NB4 (cell line): ENCODE results near the gene FANCC.

Experiments
- DNase-seq: peaks from one replicate; pipeline ENCODE4 v3.0.0; 2010; ENCODE audit warnings: low read depth
- H3K4me3 ChIP-seq: one replicate; pipeline ENCODE4 v1.5.1; 2011; ENCODE audit warnings: mild to moderate bottlenecking, low read depth, low read length, moderate library complexity
- MAX ChIP-seq: IDR thresholded peaks from 2 replicates; pipeline ENCODE4 v1.6.1; 2011; ENCODE audit warnings: low read depth, low read length
- MYC ChIP-seq: IDR thresholded peaks from 2 replicates; pipeline ENCODE4 v1.6.1; 2011; ENCODE audit warnings: low read depth, low read length
- POLR2A ChIP-seq: IDR thresholded peaks from 2 replicates; pipeline ENCODE4 v1.6.1; 2011; ENCODE audit warnings: mild to moderate bottlenecking; ENCODE audit not compliant: insufficient read length; ENCODE audit errors: extremely low read depth
- TF ChIP-seq, protein P1 (sequence below): IDR thresholded peaks from one replicate; pipeline ENCODE4 v1.5.1; 2012; ENCODE audit warnings: low read depth, low read length

The FANCC gene

DNA sequence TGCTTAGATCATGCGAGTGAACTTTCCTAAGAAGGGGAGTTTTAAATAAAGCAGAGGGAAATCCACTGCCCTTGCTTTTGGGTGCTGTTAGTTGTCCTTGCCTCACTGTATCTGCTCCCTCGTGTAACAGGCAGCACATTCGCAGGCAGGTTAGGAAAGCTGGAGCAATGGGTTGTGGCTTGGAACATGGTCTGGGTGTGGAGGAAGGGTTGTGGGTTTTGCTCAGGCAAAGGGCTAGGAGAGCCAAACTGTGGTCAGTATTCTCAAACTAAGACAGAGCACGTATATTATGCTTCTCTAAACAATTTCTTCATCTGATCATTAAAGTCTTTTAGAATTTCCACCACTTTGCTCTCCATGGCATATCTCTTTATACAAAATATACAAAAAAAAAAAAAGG lies 135.7 kb downstream of the FANCC start:
- H3K4me3 ChIP-seq = no peak overlapping the region
- DNase-seq = no peak
- TF ChIP-seq, protein P1, sequence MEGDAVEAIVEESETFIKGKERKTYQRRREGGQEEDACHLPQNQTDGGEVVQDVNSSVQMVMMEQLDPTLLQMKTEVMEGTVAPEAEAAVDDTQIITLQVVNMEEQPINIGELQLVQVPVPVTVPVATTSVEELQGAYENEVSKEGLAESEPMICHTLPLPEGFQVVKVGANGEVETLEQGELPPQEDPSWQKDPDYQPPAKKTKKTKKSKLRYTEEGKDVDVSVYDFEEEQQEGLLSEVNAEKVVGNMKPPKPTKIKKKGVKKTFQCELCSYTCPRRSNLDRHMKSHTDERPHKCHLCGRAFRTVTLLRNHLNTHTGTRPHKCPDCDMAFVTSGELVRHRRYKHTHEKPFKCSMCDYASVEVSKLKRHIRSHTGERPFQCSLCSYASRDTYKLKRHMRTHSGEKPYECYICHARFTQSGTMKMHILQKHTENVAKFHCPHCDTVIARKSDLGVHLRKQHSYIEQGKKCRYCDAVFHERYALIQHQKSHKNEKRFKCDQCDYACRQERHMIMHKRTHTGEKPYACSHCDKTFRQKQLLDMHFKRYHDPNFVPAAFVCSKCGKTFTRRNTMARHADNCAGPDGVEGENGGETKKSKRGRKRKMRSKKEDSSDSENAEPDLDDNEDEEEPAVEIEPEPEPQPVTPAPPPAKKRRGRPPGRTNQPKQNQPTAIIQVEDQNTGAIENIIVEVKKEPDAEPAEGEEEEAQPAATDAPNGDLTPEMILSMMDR = no peak
- TF ChIP-seq MYC = no peak
- TF ChIP-seq POLR2A = no peak
- no peak for TF ChIP-seq MAX

- TF ChIP-seq POLR2A (no peak), MAX (no peak)
- TF ChIP-seq, protein P1 = peak; percentile 12
- peak; percentile 9 for DNase-seq
Observed at GRCh38 chr9:95181226-95181818, 136.2 kb downstream of the FANCC start.

GRCh38 chr9:95177617-95178016 lies 139.9 kb downstream of the FANCC start:
- no peak overlapping the region for H3K4me3 ChIP-seq
- no peak for DNase-seq
- TF ChIP-seq POLR2A (no peak), MYC (no peak), MAX (no peak)
- TF ChIP-seq, protein P1 = no peak

More at GRCh38 chr9:95181226-95181818, 136.2 kb downstream of the FANCC start:
- H3K4me3 ChIP-seq = no peak overlapping the region

DNA sequence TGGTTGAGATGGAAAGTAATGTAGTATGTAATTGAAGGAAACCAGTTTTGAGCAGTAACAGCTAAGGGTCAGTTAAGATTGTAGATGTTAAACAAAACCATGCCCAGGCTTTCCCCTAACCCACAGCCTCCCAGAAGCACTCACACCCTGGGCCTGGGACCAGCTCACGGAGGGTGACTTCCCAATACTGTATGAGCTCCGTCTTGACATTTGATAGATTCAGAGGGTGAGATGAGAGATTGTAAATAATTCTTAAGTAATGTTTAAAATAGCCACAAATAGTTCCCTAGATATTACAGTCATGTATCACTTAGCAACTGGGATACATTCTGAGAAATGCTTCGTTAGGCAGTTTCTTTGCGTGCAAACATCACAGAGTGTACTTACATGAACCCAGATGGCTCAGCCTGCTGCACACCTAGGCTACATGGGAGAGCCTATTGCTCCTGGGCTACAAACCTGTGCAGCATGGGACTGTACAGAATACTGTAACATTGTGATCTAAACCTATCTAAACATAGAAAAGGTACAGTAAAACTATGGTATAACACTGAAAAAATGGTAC lies 140.7 kb downstream of the FANCC start:
- H3K4me3 ChIP-seq = no peak overlapping the region
- no peak for TF ChIP-seq MYC
- TF ChIP-seq, protein P1 = no peak
- TF ChIP-seq POLR2A = no peak
- TF ChIP-seq MAX = no peak
- DNase-seq = no peak

DNA sequence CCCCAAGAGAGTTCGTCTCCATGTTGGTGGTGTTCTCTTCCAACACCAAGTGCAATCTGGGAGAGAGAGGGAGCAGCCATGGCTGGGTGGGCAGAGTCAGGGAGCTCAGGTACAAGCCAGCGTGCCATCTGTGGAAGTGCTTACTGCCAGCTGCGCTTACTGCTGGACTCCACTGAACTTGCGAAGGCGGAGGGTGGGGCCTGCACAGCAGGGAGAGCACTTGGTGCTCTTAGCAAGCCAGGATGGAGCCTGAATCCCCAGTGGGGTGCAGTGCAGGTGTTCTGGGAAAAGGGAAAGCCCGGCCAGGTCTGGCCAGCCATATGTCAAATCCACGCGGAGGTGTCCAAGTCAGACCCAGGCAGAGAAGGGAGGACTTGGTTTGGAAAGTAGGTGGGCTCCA lies 142.0 kb downstream of the FANCC start:
- DNase-seq = no peak
- TF ChIP-seq MYC (no peak), POLR2A (no peak), MAX (no peak)
- TF ChIP-seq, protein P1 = no peak
- no peak overlapping the region for H3K4me3 ChIP-seq
